Amniotic stem cell (primary cell): Measurements from ENCODE around the gene CLUH.
"Not testable (repeated sequence)": the region's sequence is repeated elsewhere in the genome, so short reads cannot be mapped to it uniquely, and the experiment has no call there.

Experiments
- DNase-seq: peaks from one replicate; lab custom pipeline; 2025; lab: John Stamatoyannopoulos, UW

The CLUH gene

DNA sequence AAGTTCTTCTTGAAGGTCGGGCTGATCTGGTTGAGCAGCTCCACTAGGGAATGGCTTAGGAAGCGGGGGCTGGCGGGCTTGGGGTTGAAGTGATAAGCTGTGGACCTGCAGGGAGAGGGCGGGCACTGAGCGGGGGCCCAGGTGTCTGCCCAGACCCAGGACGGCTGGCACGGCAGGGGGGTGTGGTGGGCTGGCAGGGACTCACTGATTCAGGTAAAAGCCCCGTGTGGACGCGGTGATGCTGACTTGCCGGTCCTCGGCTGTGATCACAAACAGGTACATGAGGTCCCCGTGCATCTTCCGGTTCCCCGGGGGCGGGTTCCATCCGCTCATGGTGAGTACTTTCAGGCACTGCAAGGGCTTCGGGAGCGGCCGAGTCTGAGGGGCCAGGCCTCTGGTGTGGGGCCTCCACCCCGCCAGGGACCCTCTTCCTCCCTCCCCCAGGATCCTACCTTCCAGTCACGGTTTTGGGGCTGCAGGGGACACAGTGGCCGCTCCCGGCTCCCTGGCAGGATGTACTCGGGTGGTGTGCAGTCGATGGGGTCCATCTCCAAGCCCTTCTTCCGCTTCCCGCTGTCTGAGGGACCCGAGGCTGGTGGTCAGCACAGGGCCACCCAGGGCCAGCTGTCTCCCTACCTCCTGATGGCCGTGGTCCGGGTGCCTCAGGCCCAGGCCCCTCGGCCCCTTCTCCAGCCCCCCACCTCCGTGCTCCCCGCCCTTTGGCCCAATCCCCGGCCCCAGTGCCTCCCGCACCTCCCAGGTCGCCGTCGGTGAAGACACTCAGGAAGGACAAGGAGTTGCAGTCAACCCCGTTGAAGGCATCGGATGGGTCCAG lies 10.2 kb downstream of the CLUH start:
- DNase-seq: no peak

DNA sequence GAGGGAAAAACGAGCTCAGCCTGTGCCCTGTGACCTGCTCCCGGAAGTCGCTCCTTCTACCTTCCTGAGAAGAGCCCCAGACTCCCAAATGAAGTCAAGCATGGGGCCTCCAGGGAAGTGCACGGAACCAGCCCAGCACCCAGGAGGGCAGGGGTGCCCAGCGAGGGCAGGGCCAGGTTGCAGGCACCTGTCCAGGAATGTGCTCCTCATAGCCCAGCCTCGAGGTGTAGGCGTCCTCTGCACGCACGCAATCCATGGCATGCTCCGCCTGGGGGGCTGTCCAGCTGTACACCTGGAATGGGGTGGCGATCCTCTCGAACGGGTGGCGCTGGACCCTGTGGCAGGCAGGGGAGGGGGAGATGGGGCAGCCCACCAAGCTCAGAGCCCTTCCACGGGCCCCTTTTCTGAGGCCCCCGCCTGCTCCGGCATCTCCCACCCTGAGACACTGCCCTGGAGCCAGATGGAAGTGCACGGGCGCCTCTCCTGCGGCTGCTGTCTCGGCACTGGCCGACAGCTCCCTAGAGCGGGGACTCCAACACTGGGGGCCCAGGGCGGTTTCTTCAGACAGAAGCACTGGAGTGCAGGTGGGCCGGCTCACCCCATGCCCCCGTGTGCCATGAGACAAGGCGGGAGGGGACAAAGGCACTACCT lies 10.9 kb downstream of the CLUH start:
- no peak for DNase-seq

DNA sequence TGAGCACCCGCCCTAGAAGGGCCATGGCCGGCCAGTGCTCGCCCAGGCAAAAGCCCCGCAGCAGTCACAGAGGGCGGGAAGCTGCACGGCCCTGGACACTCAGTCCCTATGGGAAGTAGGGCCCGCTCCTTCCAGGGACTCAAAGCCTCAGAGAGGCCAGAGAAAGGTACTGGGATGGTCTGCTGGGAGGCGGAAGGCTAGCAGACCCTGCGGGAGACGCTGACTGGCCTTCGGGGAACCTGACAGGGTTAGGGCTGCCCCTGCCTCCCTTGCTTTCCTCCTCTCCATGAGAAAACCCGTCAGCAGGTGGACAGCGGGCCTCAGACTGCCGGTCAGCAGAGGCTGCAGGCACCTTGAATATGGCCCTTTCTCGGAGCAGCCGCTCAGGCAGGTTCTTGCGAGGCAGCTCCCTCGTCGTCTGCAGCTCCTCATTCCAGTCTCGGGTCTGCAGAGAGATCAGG lies 11.5 kb downstream of the CLUH start:
- DNase-seq: no peak

DNA sequence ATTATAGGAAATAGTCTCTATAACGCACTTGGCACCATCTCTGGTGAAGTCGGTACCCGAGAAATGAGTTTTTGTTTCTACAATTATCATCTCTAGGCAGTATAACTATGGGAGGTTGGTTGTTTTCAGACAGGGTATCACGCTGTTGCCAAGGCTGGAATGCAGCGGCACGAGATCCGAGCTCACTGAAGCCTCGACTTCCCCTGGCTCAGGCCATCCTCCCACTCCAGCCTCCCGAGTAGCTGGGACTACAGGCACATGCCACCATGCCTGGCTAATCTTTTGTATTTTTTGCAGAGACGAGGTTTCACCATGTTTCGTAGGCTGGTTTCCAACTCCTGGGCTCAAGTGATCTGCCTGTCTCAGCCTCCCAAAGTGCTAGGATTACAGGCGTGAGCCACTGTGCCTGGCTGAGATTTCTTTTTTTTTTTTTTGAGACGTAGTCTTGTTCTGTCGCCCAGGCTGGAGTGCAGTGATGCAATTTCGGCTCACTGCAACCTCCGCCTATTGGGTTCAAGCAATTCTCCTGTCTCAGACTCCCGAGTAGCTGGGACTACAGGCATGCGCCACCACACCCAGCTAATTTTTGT lies 12.3 kb downstream of the CLUH start:
- DNase-seq: not testable (repeated sequence)

DNA sequence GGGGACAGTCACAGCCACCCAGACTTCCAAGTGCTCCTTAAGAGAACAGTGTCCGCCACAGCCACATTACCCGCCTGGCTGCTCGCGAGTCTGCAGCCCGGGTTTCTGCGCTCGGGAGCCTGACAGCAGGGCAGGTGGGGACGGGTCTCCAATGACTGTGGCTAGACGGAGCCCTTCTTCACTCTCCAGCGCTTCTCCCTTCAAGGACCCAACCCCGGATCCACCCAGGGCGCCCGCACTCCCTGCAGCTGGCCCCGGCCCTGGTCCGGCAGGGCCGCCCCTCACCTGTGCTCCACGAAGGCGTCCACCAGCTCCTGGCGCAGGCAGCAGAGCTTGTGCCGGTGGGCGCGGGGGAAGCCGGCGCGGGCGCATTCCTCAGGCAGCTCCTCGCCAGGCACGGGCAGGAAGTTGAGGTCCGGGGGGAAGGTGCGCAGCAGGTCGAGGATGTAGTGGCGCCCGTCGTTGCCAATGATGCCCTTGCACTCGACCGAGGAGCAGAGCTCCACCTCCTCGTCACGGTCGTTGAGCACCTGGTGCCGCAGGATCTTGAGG lies 13.9 kb downstream of the CLUH start:
- DNase-seq: no peak

DNA sequence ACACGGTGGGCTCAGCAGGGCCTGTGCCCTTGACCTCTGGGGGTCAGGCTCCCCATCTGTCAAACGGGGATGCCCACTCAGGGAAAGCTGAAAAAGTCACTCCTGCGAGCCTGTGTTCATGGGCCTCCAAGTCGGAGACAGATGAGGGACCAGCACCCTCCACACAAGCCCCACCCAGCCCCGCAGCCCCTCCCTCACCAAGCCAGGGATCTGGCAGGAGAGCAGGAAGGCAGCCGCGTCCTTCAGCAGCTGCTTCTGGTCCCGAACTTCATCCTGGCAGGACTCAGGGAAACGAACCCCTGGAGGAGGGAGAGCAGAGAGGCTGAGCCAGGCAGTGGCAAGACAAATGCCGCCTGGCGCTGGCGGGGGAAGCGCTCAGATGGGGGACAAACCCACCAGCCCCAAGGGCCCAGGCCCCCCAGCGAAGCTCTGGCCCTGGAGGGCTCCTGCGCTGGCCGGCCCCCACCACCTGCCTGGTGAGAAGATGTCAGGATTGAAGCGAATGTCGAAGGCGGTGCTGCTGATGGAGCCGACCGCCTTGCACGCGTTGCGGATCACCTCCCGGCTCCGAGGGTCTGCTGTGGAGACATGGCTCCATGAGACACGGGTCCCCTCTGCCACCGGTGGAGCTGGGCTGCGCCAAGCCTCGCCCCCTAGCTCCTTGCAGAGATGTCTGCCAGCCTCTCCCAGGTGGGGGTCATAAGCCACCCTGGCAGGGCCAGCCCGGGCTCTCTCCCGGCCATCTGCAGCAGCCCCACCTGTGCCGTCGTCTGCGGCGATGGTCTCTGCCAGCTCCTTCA lies 15.4 kb downstream of the CLUH start:
- no peak for DNase-seq

DNA sequence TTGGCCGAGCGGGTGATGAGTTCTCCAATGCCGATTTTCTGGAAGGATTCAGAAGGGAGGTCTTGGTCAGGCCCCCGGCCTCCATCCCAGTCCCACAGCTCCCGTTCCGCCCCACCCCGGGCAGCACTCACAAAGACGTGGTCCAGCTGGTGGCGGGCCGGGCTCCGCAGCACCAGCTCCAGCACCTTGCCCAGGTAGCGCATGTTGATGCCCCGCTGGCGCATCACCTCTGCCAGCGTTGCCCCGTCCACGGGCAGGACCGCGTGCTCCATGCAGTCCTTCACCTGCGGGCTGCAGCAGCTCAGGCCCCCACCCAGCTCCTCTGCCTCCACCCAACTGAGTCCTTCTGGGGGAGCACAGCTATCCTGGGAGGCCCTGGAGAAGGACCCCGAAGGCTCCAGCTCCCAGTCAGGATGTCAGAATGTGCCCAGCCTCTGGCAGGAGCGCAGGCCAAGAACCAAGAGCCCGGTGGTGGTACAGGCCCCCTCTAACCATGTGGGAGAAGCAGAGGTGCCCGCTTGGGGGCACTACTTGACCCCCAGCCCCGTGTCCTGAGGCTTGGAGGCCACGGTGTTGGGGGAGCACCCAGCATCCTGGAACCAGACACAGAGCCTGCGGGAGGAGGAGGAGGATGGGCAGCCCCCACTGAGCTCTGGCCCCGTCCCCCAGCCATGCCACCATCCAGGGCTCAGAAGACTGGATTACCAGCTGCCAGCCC lies 16.2 kb downstream of the CLUH start:
- no peak for DNase-seq

DNA sequence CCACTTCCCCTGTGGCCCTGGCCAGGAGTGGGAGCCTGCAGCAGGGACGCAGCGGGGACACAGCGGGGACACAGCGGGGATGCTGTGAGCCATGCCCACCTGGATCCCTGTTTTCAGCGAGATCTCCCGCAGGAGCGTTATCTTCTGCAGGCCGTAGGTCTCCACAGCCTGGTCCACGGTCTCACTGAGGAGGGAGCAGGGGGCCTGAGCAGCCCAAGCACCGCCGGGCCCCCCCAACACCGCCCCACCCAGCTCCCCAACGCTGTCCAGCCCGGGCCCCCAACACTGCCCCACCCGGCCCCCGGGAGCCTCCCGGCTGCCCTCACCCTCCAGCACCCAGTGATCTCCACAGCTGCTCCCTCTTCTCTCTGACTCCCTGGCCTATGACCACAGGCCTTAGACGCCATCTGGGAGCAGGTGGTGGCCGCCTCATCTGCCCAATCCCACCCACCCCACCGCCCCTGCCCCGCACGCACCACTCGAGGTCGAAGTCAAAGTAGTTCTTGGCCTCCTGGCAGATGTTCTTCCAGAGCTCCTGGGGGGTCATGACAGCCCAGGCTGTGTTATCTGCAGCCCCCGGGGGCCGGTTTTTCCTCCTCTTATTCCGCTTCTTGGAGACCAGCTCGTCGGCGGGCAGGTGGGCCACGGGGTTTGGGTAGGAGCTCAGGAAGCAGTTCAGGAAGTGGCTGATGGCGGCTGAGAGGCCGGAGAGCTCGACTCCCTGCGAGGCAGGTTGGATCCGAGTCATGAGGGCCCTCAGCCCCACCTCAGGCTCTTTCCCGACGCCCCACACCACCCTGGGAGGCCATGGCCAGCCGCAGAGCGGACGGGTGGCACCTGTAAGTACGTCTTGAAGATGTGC lies 17.0 kb downstream of the CLUH start:
- no peak for DNase-seq

DNA sequence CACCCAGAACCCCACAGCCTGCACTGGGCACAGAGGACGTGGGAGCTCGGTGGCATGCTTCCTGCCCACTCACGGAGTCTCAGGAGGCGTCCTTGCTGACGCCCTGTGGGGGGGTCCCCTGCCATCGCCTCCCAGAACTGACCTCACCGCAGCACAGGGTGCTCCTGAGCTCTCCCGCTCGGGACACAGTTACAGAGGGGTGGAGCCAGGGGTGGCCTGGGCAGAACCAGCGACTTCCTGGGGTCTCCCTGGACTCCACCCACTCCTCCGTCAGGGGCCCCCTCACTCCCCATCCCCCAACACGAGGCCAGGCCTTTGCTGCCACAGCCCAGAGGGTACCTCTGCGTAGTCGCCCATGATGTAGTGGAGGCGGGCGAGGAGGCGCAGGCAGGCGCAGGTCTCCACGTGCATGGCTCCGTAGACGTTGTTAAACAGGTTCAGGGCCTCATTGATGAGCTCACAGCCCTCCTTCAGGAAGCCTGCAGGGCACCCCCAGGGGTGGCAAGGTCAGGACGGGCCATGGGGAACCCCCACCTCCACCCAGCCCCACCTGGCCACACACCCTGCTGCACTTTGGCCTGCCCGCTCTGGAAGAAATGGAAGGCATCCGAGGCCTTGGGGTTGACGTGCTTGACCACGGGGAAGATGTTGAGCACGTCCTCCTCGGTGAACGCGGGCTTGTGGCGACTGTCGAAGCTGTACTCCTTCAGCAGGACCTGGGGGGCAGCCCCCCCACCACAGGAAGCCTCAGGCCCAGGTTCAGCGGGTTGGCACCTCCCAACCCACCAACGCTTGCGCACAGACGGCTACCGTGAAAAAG lies 17.8 kb downstream of the CLUH start:
- no peak for DNase-seq

DNA sequence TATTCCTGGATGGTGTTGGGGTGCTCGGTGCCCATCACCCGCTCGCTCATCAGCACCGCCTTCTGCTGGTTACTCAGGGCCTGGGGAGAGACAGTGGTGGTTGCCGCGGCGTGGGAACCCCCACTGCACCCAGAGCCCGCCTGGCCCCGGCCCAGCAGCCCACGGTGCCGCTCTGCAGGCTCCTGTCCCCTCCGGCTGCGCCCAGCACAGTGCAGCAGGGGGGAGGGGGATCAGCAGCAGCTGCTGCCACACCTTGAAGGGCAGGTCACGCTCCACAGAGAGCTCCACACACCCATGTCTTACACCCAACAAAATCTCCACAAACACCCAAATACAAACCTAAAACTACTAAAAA lies 18.8 kb downstream of the CLUH start:
- DNase-seq: no peak

DNA sequence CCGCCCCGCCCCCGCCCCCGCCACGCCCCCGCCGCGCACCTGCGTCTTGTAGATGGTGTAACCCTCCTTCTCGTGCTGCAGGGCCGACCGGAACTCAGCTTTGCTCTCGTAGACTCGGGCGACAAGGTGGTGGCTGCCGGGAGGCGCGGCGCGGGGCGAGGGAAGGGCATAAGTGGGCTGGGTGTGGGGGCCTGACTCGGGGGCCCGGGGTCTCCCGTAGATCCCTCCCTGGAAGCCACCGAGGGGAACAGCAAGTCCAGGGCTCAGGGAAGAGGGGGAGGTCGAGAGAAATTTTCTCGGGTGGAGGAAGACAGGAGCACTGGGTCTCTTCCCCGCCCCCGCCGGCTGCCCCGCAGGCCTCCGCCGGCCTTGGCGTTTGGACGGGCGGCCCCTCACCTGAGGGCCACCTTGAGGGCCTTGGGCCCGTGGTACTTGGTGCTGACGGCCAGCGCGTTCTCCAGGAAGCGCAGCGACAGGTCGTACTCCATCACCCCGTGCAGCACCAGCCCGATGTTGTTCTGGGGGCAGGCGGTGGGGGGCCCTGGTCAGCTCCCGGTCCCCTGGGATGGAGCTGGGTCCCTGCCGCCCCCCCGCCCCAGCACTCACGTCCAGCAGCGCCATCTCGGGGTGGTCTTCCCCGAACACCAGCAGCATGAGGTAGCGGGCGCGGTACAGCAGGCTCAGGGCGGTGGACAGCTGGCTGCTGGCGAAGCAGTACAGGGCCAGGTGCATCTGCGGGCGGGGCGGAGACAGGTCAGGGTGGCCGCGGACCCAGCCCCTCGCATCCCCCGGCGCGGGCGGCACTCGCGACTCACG lies 19.4 kb downstream of the CLUH start:
- no peak for DNase-seq

DNA sequence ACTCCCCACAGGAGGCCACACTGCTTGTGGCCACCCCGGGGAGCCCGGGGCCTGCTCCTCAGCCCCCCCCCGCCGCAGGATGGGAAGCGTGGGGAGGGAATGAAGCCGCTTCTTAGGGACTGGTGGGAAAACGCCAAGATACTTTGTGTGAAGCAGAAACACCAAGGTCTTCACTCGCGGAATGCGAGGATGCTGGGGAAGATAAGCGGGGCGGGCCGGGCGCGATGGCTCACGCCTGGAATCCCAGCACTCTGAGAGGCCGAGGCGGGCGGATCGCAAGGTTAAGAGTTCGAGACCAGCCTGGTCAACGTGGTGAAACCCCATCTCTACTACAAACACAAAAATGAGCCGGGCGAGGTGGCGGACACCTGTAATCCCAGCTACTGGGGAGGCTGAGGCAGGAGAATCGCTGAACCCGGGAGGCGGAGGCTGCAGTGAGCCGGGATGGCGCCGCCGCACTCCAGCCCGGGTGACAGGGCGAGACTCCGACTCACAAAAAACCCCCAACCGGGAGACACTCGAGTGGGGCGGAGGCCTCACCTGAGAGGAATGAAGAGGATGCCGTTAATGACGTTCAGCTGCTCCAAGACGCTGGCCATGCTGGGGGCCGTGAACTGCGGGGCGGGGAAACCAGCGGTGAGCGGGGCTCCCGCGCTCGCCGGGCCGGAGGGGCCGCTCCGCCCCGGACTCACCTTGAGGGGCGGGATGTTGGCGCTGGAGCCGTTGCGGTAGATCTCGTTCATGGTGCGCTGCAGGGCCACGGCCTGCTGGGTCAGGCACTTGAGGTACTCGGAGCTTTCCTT lies 20.3 kb downstream of the CLUH start:
- DNase-seq: no peak

DNA sequence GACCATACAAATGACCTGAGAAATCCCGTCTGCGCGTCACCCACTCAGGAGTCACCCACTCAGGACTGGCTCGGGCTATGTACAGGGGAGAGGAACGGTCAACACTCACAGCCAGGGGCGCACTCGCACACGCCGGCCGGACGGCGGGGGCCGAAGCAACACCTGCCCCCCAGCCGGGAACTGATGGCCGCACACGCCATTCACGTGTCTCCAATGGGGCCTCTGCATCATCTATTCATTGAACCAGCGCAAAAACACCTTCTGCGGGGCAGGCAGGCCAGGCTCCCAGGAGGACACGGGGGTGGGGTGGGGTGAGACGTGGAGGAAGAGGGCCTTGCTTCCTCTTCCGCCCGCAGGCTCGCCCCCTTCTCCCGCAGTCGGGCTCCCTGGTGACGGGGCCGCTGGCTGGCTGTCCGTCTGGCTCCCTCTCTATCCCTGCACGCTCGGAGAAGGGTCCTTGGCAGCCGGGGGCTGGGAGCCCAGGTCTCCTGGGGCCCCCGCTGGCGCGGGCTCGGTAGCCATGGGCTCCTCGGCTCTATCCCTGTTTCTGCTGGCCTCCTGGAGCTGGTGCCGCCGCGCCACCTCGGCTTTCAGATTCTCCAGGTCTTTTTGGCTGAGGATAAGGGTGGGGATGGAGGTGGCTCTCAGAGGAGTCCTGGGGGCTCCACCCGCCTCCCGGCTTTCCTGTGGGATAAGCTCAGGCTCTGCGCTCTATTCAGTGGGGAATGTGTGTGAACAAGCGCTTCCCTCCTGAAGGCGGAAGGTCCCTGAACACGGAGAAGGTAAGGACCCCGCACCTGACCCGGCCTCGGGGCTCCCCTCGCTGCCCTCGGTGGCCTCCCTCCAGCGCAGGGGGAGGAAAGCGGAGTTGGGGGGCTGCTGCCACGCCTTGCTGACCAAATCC lies 21.1 kb downstream of the CLUH start:
- DNase-seq: no peak

DNA sequence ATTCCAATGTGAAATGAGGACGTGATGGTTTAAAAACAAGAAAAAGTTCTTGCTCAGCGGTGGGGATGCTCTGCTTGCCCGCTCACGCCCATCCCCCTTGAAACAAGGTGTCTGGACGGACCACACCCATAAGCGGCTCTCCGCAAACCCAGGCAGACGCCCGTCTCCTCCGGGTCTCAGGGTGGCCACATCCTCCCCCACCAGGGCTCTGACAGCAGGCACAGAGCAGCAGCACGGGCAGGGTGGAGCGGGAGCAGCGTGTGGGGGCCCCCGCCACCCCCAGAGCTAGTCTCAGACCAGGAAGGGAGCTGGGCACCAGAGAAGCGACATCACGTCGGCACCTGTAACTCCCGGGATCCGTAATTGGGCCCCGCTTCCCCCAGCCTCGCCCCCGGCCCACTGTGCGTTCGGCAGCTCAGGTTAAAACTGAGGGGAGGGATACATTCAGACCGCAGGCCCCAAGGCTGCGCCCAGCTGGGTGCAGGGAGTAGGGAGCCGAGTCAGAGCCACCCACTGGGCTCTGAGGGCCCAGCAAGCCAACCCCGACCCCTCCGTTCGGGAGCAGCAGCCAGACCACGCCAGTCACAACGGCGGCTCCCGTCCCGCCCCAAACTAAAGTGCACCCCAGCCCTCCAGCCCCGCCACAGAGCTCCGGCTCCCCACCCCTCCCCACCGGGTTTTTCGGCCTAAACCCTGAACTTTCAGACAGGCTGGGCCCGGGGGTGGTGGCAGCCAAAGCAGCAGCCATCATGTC lies 22.0 kb downstream of the CLUH start:
- DNase-seq: no peak

DNA sequence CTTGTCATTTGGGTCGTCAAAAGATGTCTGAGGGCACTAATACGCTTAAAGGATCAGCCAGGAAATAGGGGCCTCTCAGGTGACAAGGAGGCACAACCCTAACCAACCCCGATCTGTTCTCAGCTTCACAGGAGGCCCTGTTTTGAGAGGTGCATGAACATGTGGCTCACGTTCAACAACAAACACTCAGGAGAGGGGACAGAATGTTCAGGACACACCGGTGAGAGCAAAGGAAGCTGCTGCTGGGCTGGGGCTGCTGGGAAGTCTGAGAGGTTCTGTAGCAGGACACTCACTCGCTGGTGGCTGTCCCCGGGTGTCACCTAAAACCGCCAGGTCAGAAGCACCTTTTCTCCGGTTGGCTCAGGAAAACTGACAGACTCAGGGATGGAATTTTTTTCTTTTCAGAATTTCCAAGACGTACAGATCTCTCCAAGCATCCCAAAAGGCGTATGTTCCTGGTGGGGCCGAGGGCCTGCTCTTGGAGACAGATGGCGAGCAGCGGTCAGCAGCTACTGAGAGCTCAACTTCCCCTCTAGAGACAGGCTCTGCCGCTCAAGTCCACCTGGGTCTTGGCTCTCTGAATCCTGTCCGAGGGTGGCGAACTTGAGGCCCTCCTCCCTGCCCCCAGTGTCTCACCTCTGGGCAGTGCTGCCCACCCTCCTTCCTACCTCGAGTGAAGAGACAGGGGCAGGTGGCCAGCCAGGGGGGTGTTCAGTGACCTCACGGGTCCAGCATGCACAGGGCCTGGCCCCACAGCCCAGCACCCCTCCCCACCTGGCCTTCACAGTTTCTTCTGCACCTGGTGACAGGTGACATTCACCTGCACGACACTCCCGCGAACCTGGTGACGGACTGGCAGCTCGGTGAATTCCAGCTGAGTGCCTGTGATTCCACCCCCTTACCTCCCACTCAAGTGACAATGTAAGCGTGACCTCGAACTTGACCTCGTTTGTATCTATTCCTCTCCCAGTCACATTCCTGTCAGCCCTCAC lies 22.9 kb downstream of the CLUH start:
- no peak for DNase-seq
